H9 (cell line): ENCODE results near the gene TSFM. TPM values are rescaled to one million over a fixed set of nuclear protein-coding genes. Genes with fewer than 3 reads are reported as not detected.

Experiments
- DNase-seq: peaks from one replicate; pipeline ENCODE4 v3.0.0-alpha.2; 2017
- H2AFZ ChIP-seq: one replicate; pipeline ENCODE4 v1.6.1; 2013; ENCODE audit warnings: mild to moderate bottlenecking, low read length, control low read depth, moderate library complexity
- H2AK5ac ChIP-seq: 2 replicates; pipeline ENCODE4 v1.6.1; 2013; ENCODE audit warnings: low read length, control low read depth, mixed read lengths; ENCODE audit not compliant: insufficient read length
- H2BK120ac ChIP-seq: one replicate; pipeline ENCODE4 v1.6.1; 2013; ENCODE audit warnings: low read depth, mild to moderate bottlenecking, low read length, control low read depth, inconsistent platforms; ENCODE audit not compliant: poor library complexity, severe bottlenecking
- H2BK12ac ChIP-seq: 2 replicates; pipeline ENCODE4 v1.6.1; 2013; ENCODE audit warnings: low read length, control low read depth, mixed read lengths, low read depth; ENCODE audit not compliant: insufficient read length
- H2BK15ac ChIP-seq: 2 replicates; pipeline ENCODE4 v1.6.1; 2013; ENCODE audit warnings: low read depth, low read length, control low read depth
- H2BK20ac ChIP-seq: one replicate; pipeline ENCODE4 v1.6.1; 2013; ENCODE audit warnings: low read depth, mild to moderate bottlenecking, low read length, control low read depth, inconsistent platforms; ENCODE audit not compliant: poor library complexity, severe bottlenecking
- H2BK5ac ChIP-seq: 2 replicates; pipeline ENCODE4 v1.6.1; 2013; ENCODE audit warnings: low read length, control low read depth, mixed read lengths; ENCODE audit not compliant: insufficient read length
- H3K14ac ChIP-seq: 2 replicates; pipeline ENCODE4 v1.6.1; 2013; ENCODE audit warnings: low read length, control low read depth; ENCODE audit not compliant: insufficient read depth
- H3K18ac ChIP-seq: 2 replicates; pipeline ENCODE4 v1.6.1; 2013; ENCODE audit warnings: low read depth, mild to moderate bottlenecking, mixed read lengths, low read length, control low read depth; ENCODE audit not compliant: insufficient read length
- H3K23ac ChIP-seq: 2 replicates; pipeline ENCODE4 v1.6.1; 2013; ENCODE audit warnings: low read length, control low read depth, mixed read lengths, low read depth; ENCODE audit not compliant: insufficient read length
- H3K23me2 ChIP-seq: 2 replicates; pipeline ENCODE4 v1.6.1; 2013; ENCODE audit warnings: low read depth, mild to moderate bottlenecking, mixed read lengths, low read length, control low read depth; ENCODE audit not compliant: insufficient read length, poor library complexity, severe bottlenecking
- H3K27ac ChIP-seq: 2 replicates; pipeline ENCODE4 v1.5.1; 2013; ENCODE audit warnings: low read length, control low read depth, mixed read lengths, low read depth; ENCODE audit not compliant: insufficient read length
- H3K27me3 ChIP-seq: 2 replicates; pipeline ENCODE4 v1.6.1; 2013; ENCODE audit warnings: low read length, control low read depth, inconsistent platforms; ENCODE audit not compliant: insufficient read depth
- H3K4ac ChIP-seq: 2 replicates; pipeline ENCODE4 v1.6.1; 2013; ENCODE audit warnings: low read depth, mild to moderate bottlenecking, control low read depth, inconsistent platforms, low read length, moderate library complexity
- H3K4me1 ChIP-seq: 2 replicates; pipeline ENCODE4 v1.6.1; 2013; ENCODE audit warnings: low read length, control low read depth, inconsistent platforms; ENCODE audit not compliant: insufficient read depth
- H3K4me2 ChIP-seq: 2 replicates; pipeline ENCODE4 v1.6.1; 2013; ENCODE audit warnings: low read length, control low read depth, mixed read lengths; ENCODE audit not compliant: insufficient read length, insufficient read depth
- H3K56ac ChIP-seq: 2 replicates; pipeline ENCODE4 v1.6.1; 2013; ENCODE audit warnings: low read depth, mild to moderate bottlenecking, mixed read lengths, low read length, control low read depth; ENCODE audit not compliant: insufficient read length
- H3K79me1 ChIP-seq: 2 replicates; pipeline ENCODE4 v1.6.1; 2013; ENCODE audit warnings: low read depth, mild to moderate bottlenecking, moderate library complexity, low read length, control low read depth, inconsistent platforms; ENCODE audit not compliant: insufficient read depth, poor library complexity, severe bottlenecking
- H3K79me2 ChIP-seq: 2 replicates; pipeline ENCODE4 v1.6.1; 2013; ENCODE audit warnings: low read length, control low read depth, inconsistent platforms; ENCODE audit not compliant: insufficient read depth
- H3K9ac ChIP-seq: 2 replicates; pipeline ENCODE4 v1.6.1; 2013; ENCODE audit warnings: low read length, control low read depth, mixed read lengths; ENCODE audit not compliant: insufficient read length; ENCODE audit errors: extremely low read depth
- H3K9me3 ChIP-seq: one replicate; pipeline ENCODE4 v1.6.1; 2013; ENCODE audit warnings: low read depth, low read length, inconsistent platforms; ENCODE audit not compliant: control insufficient read depth
- H3T11ph ChIP-seq: one replicate; pipeline ENCODE4 v1.6.1; 2013; ENCODE audit warnings: mild to moderate bottlenecking, low read length, control low read depth, inconsistent platforms
- H4K20me1 ChIP-seq: one replicate; pipeline ENCODE4 v1.6.1; 2013; ENCODE audit not compliant: control insufficient read depth, insufficient read length, insufficient read depth
- H4K5ac ChIP-seq: 2 replicates; pipeline ENCODE4 v1.6.1; 2013; ENCODE audit warnings: low read depth, mild to moderate bottlenecking, mixed read lengths, low read length, control low read depth; ENCODE audit not compliant: insufficient read length
- H4K8ac ChIP-seq: replicated peaks from 2 replicates; pipeline ENCODE4 v1.6.1; 2013; ENCODE audit warnings: low read length, control low read depth, mixed read lengths, low read depth; ENCODE audit not compliant: insufficient read length
- H4K91ac ChIP-seq: 2 replicates; pipeline ENCODE4 v1.6.1; 2013; ENCODE audit warnings: low read depth, mild to moderate bottlenecking, moderate library complexity, mixed read lengths, low read length, control low read depth; ENCODE audit not compliant: insufficient read length
- H3K27ac Mint-ChIP-seq, 3 experiments: 2 replicates in 2 of 3; 3 replicates in 1 of 3; pipeline ENCODE4 v1.8.0; 2020 to 2021; ENCODE audit warnings: mixed read lengths in 3 of 3, mild to moderate bottlenecking in 1 of 3, moderate library complexity in 1 of 3
- H3K27me3 Mint-ChIP-seq: 2 replicates; pipeline ENCODE4 v1.8.0; 2021; ENCODE audit warnings: low read depth, mild to moderate bottlenecking, moderate library complexity, mixed read lengths
- H3K36me3 Mint-ChIP-seq, 3 experiments: 2 replicates in 2 of 3; 3 replicates in 1 of 3; pipeline ENCODE4 v1.8.0; 2020 to 2021; ENCODE audit warnings: low read depth in 3 of 3, mixed read lengths in 3 of 3; ENCODE audit not compliant: insufficient read depth in 1 of 3
- H3K4me1 Mint-ChIP-seq, 2 experiments: 2 replicates each; pipeline ENCODE4 v1.8.0; 2020; ENCODE audit warnings: mixed read lengths in 2 of 2
- H3K4me3 Mint-ChIP-seq, 2 experiments: 2 replicates in 1 of 2; 3 replicates in 1 of 2; pipeline ENCODE4 v1.8.0; 2020 to 2021; ENCODE audit warnings: mild to moderate bottlenecking in 2 of 2, mixed read lengths in 2 of 2, moderate library complexity in 1 of 2
- H3K9me3 Mint-ChIP-seq, 2 experiments: 2 replicates in 1 of 2; 3 replicates in 1 of 2; pipeline ENCODE4 v1.8.0; 2020; ENCODE audit warnings: mild to moderate bottlenecking in 2 of 2, mixed read lengths in 2 of 2, moderate library complexity in 1 of 2
- WGBS: extraction: QIAGEN DNeasy Blood & Tissue Kit; methylation state at CpG from one replicate; pipeline ENCODE4 v1.1.7; 2013; ENCODE audit warnings: missing lambda C conversion rate, low lambda C conversion rate, mixed read lengths; ENCODE audit not compliant: insufficient read length; ENCODE audit errors: extremely low coverage; 5-methylcytosine and 5-hydroxymethylcytosine counted together
- total RNA-seq: library from RNA; stranded (reverse); gene quantifications from 2 replicates; pipeline ENCODE4 v1.2.1, GENCODE V29; 2021
- TF ChIP-seq, protein P1 (sequence below): fragments of 200-600 bp; sonication (generic); conservative IDR thresholded peaks from 3 replicates; pipeline ENCODE4 v1.8.0; 2021; ENCODE audit warnings: antibody characterized with exemption, mild to moderate bottlenecking

Gene TSFM
- total RNA-seq, 1 experiment from 2014 or later = 50.2 TPM

- H2BK5ac ChIP-seq = no peak overlapping the region
- Mint-ChIP-seq H3K27me3 (peaks cover 38% of the 10 kb centered on the region), H3K27ac (no peak overlapping the region), H3K9me3 (peaks cover 0 to 2% of the 10 kb centered on the region in 2 experiments; a peak in 1 of 5 replicates), H3K36me3 (peaks cover 3 to 16% (median 6%) of the 10 kb centered on the region in 3 experiments; a peak in 6 of 7 replicates), H3K4me1 (peaks cover 29% of the 10 kb centered on the region in 2 experiments), H3K4me3 (no peak overlapping the region)
- H2BK120ac ChIP-seq = no peak overlapping the region
- TF ChIP-seq, protein P1, sequence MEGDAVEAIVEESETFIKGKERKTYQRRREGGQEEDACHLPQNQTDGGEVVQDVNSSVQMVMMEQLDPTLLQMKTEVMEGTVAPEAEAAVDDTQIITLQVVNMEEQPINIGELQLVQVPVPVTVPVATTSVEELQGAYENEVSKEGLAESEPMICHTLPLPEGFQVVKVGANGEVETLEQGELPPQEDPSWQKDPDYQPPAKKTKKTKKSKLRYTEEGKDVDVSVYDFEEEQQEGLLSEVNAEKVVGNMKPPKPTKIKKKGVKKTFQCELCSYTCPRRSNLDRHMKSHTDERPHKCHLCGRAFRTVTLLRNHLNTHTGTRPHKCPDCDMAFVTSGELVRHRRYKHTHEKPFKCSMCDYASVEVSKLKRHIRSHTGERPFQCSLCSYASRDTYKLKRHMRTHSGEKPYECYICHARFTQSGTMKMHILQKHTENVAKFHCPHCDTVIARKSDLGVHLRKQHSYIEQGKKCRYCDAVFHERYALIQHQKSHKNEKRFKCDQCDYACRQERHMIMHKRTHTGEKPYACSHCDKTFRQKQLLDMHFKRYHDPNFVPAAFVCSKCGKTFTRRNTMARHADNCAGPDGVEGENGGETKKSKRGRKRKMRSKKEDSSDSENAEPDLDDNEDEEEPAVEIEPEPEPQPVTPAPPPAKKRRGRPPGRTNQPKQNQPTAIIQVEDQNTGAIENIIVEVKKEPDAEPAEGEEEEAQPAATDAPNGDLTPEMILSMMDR = no peak
- H3K4ac ChIP-seq = no peak overlapping the region
- no peak overlapping the region for H3K9ac ChIP-seq
- no peaks in the 10 kb centered on the region for H4K20me1 ChIP-seq
- no peak overlapping the region for H3K14ac ChIP-seq
- H4K5ac ChIP-seq = no peak overlapping the region
- H2AK5ac ChIP-seq = no peak overlapping the region
- H4K91ac ChIP-seq = no peak overlapping the region
- H2BK15ac ChIP-seq = no peak overlapping the region
- H3K4me1 ChIP-seq = 0 out of 2 replicates have a peak, but pooled peaks cover 2% of the 10 kb centered on the region
- H3K18ac ChIP-seq = no peak overlapping the region
- no peaks in the 10 kb centered on the region for H3K79me2 ChIP-seq
- no peak overlapping the region for H2AFZ ChIP-seq
- no peak overlapping the region for H4K8ac ChIP-seq
- no CpG with 5 or more reads among the region's 4 CpGs for WGBS
- H3T11ph ChIP-seq = no peak overlapping the region
- no peak overlapping the region for H3K56ac ChIP-seq
- no peaks in the 10 kb centered on the region for H3K79me1 ChIP-seq
- H3K9me3 ChIP-seq = no peaks in the 10 kb centered on the region
- DNase-seq = no peak
- no peak overlapping the region for H3K23ac ChIP-seq
- no peak overlapping the region for H2BK12ac ChIP-seq
- no peak overlapping the region for H2BK20ac ChIP-seq
- H3K27ac ChIP-seq = no peak overlapping the region
- peaks cover 9% of the 10 kb centered on the region for H3K23me2 ChIP-seq
- peaks cover 11% of the 10 kb centered on the region for H3K27me3 ChIP-seq
- no peak overlapping the region for H3K4me2 ChIP-seq
These were observed 24.8 kb upstream of the TSFM start for GRCh38 chr12:57757771-57758170.
